Thyroid gland (tissue), 4 donors: Measurements from ENCODE around the gene HRAS. TPM values are rescaled to one million over a fixed set of nuclear protein-coding genes. Genes with fewer than 3 reads are reported as not detected.

Experiments
- DNase-seq, 2 donors: peaks; one replicate each; pipeline ENCODE4 v3.0.0-alpha.2; 2019
- H3K27ac ChIP-seq, 3 donors: fragments of 200-600 bp; sonication (generic); 1 replicate in 2 of 3; 2 replicates in 1 of 3; pipeline ENCODE4 v1.5.1; 2016 to 2019; ENCODE audit warnings: mild to moderate bottlenecking in 1 of 3, moderate library complexity in 1 of 3
- H3K27me3 ChIP-seq: fragments of 200-600 bp; sonication (generic); one replicate; pipeline ENCODE4 v1.5.1; 2019
- H3K36me3 ChIP-seq, 2 donors: fragments of 200-600 bp; sonication (generic); one replicate each; pipeline ENCODE4 v1.5.1; 2016 to 2019
- H3K4me1 ChIP-seq, 2 donors: fragments of 200-600 bp; sonication (generic); one replicate each; pipeline ENCODE4 v1.5.1; 2017 to 2019
- H3K4me3 ChIP-seq, 3 donors: fragments of 200-600 bp; sonication (generic); replicated peaks in 1 of 3; 1 replicate in 2 of 3; 2 replicates in 1 of 3; pipeline ENCODE4 v1.5.1; 2016; ENCODE audit warnings: mild to moderate bottlenecking in 1 of 3
- H3K9me3 ChIP-seq: fragments of 200-600 bp; sonication (generic); one replicate; pipeline ENCODE4 v1.5.1; 2017
- POLR2A ChIP-seq, 2 donors: fragments of 450-650 bp; IDR thresholded peaks; one replicate each; pipeline ENCODE4 v1.6.1; 2017; ENCODE audit warnings: antibody characterized with exemption in 2 of 2, mild to moderate bottlenecking in 2 of 2, moderate library complexity in 1 of 2
- WGBS, 2 donors: methylation state at CpG; one replicate each; pipeline ENCODE4 v1.1.5; 2017; 5-methylcytosine and 5-hydroxymethylcytosine counted together
- intact Hi-C: fragments of 100-400 bp; cut with DNase I; formaldehyde crosslinking; loops from one replicate; pipeline ENCODE4 v1.15.1; 2023
- total RNA-seq, 4 donors: library from RNA; depleted of rRNA; stranded (reverse); fragments of >200 nt; gene quantifications; one replicate each; pipeline ENCODE4 v1.2.3, GENCODE V29; 2016
- TF ChIP-seq, protein P1 (sequence below), 6 experiments: fragments of 200-600 bp in 3 of 6; fragments of 450-650 bp in 3 of 6; sonication (generic) in 3 of 6; IDR thresholded peaks; one replicate each; pipeline ENCODE4 v1.5.1; 2016 to 2019; ENCODE audit warnings: antibody characterized with exemption in 6 of 6, mild to moderate bottlenecking in 2 of 6, inconsistent platforms in 1 of 6, moderate library complexity in 1 of 6

Gene HRAS
- total RNA-seq, 4 donors from 2014 or later = 16.9 to 41.3 (median 29.9) TPM

DNA sequence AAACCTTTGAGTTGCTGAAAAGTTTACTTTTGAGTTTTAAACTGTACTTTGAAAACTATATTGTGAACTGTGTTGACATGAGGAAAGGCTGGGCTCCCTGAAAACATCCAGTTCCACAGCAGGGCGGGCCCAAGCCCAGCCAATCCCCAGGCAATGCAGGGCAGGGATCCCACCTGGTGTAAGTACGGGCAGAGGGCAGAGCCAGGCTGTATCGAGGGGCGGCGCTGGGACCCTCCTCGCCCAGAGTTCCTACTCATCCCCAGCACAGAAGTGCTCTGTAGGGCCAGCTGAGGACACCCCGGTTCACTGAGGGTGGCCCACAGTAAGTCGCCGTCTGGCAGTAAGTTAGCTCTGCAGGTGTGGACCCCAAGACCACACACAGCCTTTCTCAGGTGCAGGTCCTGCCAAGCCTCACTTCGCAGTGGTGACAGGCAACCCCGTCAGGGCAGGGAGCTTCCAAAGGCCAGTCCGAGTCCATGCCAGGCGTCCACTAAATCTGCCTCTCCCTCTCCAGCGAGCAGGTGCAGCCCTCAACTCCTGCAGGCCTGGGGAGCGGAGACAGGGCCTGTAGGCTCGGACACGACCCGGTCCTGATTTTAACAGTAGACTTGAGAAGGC is 31.7 kb upstream of the HRAS start:
- WGBS, 2 donors = 94% methylated on average over 14 to 16 of the region's 18 CpGs
- DNase-seq = no peak
- intact Hi-C loops = no loop called here
- Histone ChIP-seq H3K36me3 (no peaks in the 10 kb centered on the region), H3K27me3 (no peaks in the 10 kb centered on the region), H3K4me1 (peaks cover 10 to 20% of the 10 kb centered on the region in 2 donors), H3K4me3 (no peak overlapping the region), H3K27ac (no peak overlapping the region), H3K9me3 (no peaks in the 10 kb centered on the region)
- TF ChIP-seq, protein P1, sequence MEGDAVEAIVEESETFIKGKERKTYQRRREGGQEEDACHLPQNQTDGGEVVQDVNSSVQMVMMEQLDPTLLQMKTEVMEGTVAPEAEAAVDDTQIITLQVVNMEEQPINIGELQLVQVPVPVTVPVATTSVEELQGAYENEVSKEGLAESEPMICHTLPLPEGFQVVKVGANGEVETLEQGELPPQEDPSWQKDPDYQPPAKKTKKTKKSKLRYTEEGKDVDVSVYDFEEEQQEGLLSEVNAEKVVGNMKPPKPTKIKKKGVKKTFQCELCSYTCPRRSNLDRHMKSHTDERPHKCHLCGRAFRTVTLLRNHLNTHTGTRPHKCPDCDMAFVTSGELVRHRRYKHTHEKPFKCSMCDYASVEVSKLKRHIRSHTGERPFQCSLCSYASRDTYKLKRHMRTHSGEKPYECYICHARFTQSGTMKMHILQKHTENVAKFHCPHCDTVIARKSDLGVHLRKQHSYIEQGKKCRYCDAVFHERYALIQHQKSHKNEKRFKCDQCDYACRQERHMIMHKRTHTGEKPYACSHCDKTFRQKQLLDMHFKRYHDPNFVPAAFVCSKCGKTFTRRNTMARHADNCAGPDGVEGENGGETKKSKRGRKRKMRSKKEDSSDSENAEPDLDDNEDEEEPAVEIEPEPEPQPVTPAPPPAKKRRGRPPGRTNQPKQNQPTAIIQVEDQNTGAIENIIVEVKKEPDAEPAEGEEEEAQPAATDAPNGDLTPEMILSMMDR (IDR thresholded peaks at IDR 0.05) = no peak
- no peak for TF ChIP-seq POLR2A (IDR thresholded peaks at IDR 0.05)

DNA sequence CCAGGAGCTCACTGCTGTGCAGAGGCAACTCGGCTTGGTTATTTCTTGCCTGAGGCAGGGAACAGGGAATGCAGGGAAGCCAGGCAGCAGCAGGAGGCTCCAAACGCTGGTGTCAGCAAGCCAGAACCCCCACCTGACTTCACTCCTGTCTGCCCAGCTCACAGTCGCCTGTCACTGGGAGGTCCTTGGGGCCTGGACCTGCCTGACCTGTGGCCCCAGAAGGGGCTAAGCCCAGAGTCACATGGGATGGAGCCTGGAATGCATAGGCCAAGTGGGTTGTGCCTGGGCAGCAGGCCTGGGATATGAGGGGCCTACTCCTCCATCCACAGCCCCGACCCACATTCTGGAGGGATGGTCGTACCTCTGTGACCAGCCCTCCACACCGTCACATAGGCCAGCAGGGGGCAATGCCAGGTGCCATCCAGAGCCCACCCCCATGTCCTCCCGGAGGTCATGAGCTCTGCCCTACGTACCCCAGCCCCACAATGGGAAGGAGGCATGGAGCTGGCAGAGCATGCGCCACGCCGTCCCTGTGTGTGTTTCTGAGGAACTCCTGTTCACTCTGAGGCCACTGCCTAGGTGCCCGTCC is 30.6 kb upstream of the HRAS start:
- intact Hi-C loops = no loop called here
- Histone ChIP-seq H3K4me3 (no peak overlapping the region), H3K9me3 (no peaks in the 10 kb centered on the region), H3K4me1 (peaks cover 15 to 21% of the 10 kb centered on the region in 2 donors), H3K27me3 (no peaks in the 10 kb centered on the region), H3K36me3 (no peaks in the 10 kb centered on the region), H3K27ac (no peak overlapping the region)
- DNase-seq = no peak
- WGBS, 2 donors = 91 to 100% methylated on average over 6 to 9 of the region's 12 CpGs
- TF ChIP-seq, protein P1 (IDR thresholded peaks at IDR 0.05) = no peak

DNA sequence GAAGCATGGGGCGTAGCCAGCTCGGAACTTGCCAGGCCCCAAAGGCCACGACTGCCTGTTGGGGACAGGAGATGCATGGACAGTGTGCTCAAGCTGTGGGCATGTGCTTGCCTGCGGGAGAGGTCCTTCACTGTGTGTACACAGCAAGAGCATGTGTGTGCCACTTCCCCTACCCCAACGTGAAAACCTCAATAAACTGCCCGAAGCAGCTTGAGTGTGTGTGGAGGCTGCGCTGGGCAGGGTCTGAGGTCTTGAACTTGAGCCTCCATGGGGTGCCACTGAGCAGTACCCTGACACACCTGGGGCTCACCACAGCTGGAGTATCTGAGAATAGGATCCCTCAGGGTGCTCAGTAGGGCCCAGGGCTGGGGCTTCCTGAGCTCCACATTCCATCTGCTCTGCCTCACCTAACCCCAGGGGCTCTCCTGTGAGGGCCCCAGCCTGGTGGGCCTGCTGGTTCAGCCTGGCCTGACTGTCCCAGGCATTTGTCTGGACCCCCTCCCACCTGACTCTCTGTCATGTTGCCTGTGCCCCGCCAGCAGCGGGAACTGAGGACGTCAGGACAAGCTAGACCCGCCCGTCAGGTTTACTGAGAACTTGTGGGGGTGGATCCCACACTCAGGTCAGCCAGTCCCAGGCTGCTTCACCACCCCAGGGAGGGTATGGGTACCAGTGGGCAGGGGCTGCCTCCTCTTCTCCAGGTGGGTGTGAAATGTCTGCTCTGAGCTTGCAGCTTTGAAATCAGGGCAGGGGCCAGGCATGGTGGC is 28.6 kb upstream of the HRAS start:
- DNase-seq = no peak
- Histone ChIP-seq H3K4me3 (no peak overlapping the region), H3K9me3 (no peaks in the 10 kb centered on the region), H3K27ac (no peak overlapping the region), H3K4me1 (peaks cover 17 to 24% of the 10 kb centered on the region in 2 donors), H3K27me3 (no peaks in the 10 kb centered on the region), H3K36me3 (no peaks in the 10 kb centered on the region)
- WGBS, 2 donors = 90 to 96% methylated on average over 8 of the region's 12 CpGs
- intact Hi-C loops = loop anchor here (5.0 kb wide), 1 partner anchor 48 kb away; no protein-coding TSS in a partner anchor
- TF ChIP-seq, protein P1 (IDR thresholded peaks at IDR 0.05) = no peak
- TF ChIP-seq POLR2A (IDR thresholded peaks at IDR 0.05) = no peak

DNA sequence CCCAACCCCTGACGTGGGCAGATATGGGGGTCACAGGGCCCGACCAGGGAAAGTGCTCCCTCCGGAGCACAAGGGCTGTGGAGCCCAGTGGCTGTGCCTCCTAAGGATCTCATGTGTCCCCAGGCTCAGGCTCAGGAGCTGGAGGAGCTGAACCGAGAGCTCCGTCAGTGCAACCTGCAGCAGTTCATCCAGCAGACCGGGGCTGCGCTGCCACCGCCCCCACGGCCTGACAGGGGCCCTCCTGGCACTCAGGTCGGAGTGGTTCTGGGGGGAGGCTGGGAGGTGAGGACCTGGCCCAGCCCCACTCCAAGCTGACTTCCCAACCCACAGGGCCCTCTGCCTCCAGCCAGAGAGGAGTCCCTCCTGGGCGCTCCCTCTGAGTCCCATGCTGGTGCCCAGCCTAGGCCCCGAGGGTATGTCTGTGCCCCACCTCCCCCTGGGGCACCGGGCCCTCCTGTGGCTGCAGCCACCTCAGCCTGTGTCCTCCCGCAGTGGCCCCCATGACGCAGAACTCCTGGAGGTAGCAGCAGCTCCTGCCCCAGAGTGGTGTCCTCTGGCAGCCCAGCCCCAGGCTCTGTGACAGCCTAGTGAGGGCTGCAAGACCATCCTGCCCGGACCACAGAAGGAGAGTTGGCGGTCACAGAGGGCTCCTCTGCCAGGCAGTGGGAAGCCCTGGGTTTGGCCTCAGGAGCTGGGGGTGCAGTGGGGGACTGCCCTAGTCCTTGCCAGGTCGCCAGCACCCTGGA is 27.9 kb upstream of the HRAS start:
- Histone ChIP-seq H3K9me3 (no peaks in the 10 kb centered on the region), H3K36me3 (no peaks in the 10 kb centered on the region), H3K27ac (no peak overlapping the region), H3K27me3 (no peaks in the 10 kb centered on the region), H3K4me3 (no peak overlapping the region), H3K4me1 (peaks cover 16 to 22% of the 10 kb centered on the region in 2 donors)
- intact Hi-C loops = loop anchor here (5.0 kb wide), 1 partner anchor 49 kb away; no protein-coding TSS in a partner anchor
- 92 to 93% methylated on average over 3 to 14 of the region's 18 CpGs for WGBS, 2 donors
- no peak for TF ChIP-seq POLR2A (IDR thresholded peaks at IDR 0.05)
- TF ChIP-seq, protein P1 (IDR thresholded peaks at IDR 0.05) = no peak
- DNase-seq = no peak
